COLO829 (cell line): ENCODE measurements around the gene MTX2.

Experiments used
- DNase-seq: peaks from one replicate; pipeline ENCODE4 v3.0.0; 2012; ENCODE audit warnings: low spot score

MTX2 gene

GRCh38 chr2:176269319-176270099 is at the start of gene MTX2:
Gene MTX2, plus strand, starts transcription at chr2:176269442. Its CDS starts 188 bp downstream, at chr2:176269630.
- peak; percentile 52 for DNase-seq

GRCh38 chr2:176227874-176228273 is 41.4 kb upstream of the MTX2 start:
- DNase-seq, result no peak

GRCh38 chr2:176234156-176234555 is 35.1 kb upstream of the MTX2 start:
- peak; percentile 39 for DNase-seq

DNA sequence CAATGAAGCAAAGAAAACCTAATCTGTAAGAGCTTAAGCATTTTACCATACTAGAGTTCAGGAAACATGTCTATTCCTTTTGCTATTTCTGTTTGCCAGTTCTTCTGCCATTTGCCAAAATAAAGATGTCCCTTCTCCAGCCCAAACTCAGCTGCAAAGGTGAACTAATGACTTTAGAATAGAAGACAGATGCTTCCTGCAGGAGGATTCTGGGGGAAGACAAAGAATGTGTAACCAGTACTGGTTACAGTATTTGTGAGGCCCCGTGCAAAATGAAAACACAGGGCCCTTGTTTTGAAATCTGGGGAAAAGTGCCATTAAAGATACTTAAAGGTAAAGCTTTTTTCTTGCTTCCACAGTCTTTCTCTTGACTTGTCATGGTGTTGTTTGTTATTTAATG is 34.3 kb upstream of the MTX2 start:
- no peak for DNase-seq

GRCh38 chr2:176237456-176237855 is 31.8 kb upstream of the MTX2 start:
- DNase-seq, result no peak

DNA sequence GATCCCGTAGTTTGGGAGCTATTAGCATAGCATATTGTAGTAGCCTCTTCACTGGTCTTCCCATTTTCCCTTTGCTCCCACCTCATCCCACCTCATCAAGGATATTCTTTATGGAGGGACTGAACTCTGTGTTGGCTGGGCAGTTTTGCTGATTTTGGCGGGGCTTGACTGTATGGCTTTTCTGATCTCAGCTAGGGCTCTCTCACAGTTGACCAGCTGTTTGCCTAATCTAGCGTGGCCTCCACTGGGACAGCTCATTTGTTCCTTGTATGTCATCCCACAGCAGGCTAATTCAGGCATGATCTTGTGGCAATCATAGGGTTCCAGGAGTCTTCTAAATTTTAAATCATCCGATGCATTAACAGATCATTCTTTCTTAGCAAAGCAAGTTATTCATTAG is 30.2 kb upstream of the MTX2 start:
- DNase-seq, result no peak

DNA sequence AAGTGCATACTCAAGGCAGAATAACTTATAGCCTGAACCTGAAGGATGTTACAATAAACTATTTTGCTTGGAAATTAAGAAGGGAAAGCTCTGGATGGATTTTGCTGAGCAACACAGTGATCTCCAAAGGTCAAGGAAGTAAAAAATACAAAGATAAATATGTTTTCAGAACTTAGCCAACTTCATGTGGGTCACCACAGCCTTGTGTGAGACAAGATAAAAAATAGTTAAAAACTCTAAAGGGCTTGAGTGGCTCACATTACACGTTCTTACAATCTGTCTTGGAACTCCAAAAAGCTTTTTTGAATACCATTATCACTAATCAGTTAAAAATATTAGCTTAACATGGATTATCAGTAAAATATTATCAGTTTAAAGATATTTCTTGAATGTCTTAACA is 28.9 kb upstream of the MTX2 start:
- no peak for DNase-seq

DNA sequence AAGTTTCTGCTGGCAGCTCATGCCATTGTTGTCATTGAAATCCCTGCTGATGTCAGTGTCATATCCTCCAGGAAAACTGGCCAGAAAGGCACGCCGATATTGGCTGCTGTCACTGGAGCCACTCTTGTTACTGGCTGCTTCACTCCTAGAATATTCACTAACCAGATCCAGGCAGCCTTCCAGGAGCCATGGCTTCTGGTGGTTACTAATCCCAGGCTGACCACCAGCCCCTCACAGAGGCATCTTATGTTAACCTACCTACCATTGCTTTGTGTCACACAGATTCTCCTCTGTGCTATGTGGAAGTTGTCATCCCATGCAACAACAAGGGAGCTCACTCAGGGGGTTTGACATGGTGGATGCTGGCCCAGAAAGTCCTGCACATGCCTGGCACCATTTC is 27.0 kb upstream of the MTX2 start:
- DNase-seq, result no peak

GRCh38 chr2:176246331-176246730 is 22.9 kb upstream of the MTX2 start:
- peak; percentile 8 for DNase-seq

DNA sequence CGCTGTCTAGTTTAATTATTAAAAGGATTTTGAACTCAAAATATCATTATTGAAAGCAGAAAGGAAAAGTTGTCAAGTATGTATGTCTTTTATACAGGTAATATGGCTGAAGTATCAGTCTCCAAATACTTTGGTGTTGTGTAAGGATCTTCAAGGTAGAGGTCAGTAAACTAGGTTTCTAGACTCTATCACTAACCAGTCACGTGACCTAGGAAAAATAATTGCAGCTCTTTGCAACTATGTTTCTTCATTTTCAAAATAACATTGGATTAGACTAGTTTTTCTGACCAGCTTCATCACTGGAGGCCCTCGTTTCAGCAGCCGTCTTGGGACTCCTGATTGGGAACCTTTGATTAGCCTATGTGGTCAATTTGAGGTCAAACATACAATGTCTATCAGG is 21.4 kb upstream of the MTX2 start:
- no peak for DNase-seq

- DNase-seq, result no peak
These were observed 17.3 kb upstream of the MTX2 start for GRCh38 chr2:176251928-176252327.

- DNase-seq, result no peak
These were observed 8.6 kb upstream of the MTX2 start for GRCh38 chr2:176260689-176261088.

DNA sequence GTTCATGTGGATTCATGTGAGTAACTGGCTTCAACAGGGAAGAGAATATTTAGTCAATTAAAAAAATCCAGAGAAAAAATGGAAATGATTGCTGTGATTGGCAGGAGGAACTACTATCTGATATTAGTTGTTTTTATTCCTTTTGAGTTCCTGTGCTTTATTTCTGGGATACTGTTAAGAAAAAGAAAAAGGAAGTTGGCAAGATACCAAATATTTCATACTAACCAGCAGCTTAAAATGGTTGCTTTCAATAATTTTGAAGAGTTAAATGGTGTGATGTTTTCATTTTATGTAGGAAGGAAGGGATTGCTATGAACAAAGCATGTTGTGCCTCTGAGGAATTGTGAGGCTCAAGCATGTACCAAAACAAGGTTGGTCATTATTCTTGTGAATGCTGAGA is 8.1 kb upstream of the MTX2 start:
- no peak for DNase-seq

- no peak for DNase-seq
These were observed 295 bp upstream of the MTX2 start for GRCh38 chr2:176268976-176269318.

DNA sequence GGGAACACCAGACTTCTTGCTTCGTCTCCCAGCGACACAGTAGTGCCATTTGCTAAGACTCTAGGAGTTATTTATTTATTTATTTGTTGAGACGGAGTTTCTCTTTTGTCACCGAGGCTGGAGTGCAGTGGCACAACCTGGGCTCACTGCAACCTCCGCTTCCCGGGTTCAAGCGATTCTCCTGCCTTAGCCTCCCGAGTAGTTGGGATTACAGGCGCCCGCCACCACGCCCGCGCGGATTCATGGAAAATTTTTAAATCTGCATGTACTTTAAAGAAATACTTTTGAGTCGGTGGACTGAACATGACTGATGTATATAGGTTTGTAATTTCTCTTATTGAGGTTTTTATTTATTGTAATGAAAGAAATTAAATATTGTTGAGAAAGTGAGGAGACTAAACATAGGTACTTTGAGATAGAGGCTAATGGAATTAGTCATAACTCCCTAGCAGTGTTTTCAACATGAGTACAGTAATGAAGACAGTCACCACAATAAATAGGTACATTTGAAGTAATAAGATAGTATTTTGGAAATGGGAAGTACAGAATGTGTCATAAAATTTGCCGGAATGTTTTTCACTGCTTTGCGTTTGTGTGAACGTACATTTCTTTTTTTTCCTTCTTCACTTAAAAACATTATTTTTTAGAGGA is 983 bp downstream of the MTX2 start:
- DNase-seq, result no peak

DNA sequence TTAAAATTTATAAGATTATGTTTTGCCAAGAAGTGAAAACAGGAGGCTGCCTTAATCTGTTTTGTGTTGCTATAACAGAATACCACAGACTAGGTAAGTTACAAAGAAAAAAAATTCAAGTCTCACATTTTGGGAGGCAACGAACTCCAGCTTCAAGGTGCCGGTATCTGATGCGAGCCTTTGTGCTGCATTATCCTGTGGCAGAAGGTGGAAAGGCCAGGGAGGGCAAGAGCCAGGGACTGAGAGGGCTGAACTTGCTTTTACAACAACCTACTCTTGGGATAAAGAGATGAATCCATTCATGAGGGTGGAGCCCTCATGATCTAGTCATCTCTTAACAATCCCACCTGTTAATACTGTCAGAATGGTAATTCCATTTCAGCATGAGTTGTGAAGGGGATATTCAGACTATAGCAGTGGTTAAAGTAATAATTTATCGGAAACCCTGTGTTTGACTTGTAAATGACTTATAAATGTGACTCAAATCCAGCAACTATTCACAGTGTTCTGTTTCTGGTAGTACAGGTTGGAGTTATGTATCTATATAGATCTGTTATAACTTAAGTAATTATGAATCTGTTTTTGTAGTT is 3.7 kb downstream of the MTX2 start:
- DNase-seq, result no peak

DNA sequence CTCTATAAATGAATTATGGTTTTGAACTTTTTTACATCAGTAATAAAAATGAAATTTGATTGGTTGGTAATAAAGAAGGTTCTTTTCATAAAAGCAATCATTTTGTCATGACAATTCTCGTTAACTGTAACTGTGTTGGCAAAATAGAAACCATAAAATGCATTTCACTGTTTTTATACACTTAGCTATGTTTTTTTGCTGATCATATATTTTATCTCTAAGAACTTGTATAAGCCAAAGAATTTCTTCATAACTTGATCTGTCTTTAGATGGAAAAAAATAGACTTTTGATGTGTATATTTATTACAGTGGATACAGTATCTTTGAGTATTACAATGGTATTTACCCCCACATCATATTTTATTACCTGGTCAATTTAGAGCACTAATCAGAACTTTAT is 9.7 kb downstream of the MTX2 start:
- no peak for DNase-seq

DNA sequence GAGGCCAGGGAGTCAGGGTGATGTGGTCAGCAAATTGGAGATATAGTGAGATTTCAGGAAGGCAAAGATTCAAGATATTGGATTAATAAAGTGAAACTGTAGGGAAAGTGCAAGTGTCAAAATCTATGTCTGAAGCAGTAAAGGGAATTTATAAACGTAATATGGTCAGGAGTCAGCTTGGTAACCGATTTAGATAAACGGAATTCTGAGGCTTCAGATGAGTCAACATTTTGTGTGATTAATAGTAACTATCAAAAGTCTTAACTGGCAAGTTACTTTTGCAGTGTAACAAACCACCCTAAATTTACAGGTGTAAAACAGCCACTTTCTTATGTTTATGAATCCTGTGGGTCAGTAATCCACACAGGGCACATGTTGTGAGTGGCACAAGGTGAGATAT is 10.9 kb downstream of the MTX2 start:
- no peak for DNase-seq

DNA sequence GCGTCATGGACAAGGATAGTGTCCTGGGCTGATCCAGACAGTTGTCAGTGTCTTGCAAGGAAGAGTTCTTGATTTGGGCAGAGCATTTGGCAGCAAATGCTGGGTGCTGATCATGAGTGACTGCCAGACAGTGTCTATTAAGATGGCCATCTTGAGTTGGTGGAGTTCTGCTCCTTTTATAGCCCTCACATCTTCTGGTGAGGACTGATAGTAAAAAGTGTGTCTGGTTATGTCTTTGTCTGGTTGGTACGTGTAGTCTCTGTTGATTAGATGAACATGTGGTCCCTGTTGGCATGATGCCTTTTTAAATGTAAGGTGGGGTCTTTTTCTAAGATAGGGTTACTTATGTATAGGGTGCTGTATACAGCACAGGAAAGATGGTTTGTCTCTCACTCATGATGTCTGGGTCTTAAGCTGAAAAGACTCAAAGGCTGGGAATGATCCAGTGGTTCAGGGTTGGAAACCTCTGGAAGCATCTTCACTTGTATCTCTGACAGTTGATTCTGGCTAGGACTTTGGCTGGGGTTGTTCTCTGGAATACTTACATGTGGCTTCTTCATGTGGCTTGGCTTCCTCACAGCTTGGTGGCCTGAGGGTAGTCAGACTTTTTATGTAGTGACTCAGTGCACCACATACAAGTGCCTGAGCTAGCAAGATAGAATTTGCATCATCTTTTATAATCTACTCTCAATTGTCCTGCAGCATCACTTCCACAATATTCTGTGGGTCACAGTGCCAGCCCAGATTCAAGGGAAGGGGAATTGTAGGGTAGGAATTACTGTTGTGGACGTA is 11.8 kb downstream of the MTX2 start:
- no peak for DNase-seq

- no peak for DNase-seq
These were observed 14.2 kb downstream of the MTX2 start for GRCh38 chr2:176283291-176284068.

GRCh38 chr2:176284461-176285049 is 15.3 kb downstream of the MTX2 start:
- no peak for DNase-seq

DNA sequence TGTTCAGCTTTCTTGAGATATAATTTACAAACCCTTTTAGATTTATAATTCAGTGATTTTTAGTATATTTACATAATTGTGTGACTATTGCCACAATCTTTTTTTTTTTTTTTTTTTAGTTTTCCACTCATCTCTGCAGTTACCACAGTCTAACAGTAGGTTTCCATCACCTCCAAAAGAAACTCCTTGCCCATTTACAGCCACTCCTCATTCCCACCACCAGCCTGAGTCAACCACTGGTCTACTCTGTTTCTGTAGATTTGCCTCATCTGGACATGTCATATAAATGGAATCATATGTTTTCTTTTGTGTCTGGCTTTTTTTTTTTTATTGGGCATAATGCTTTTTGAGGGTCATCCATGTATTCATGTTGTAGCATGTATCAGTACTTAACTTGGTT is 16.1 kb downstream of the MTX2 start:
- no peak for DNase-seq
